CD14-positive monocyte (primary cell): Measurements from ENCODE around the gene LGALS8. TPM values are rescaled to one million over a fixed set of nuclear protein-coding genes. Genes with fewer than 3 reads are reported as not detected.

ENCODE experiments used
- DNase-seq, 3 donors: peaks; one replicate each; pipeline ENCODE4 v3.0.0-alpha.2; 2011 to 2022
- H2AFZ ChIP-seq: 2 replicates; pipeline ENCODE4 v1.6.0; 2012; ENCODE audit warnings: mild to moderate bottlenecking, low read depth, low read length, inconsistent platforms; ENCODE audit not compliant: insufficient read depth, poor library complexity, severe bottlenecking
- H3K27ac ChIP-seq, 2 donors: 1 replicate in 1 of 2; 2 replicates in 1 of 2; pipeline ENCODE4 v1.5.1; 2012 to 2013; ENCODE audit warnings: low read length in 2 of 2, control low read depth in 1 of 2, inconsistent platforms in 1 of 2, low read depth in 1 of 2, mild to moderate bottlenecking in 1 of 2
- H3K27me3 ChIP-seq, 2 donors: one replicate each; pipeline versions ENCODE4 v1.6.0 to v1.6.1; 2011 to 2013; ENCODE audit warnings: low read length in 2 of 2; ENCODE audit not compliant: control insufficient read depth in 2 of 2, insufficient read depth in 2 of 2
- H3K36me3 ChIP-seq, 2 donors: replicated peaks in 1 of 2; 1 replicate in 1 of 2; 2 replicates in 1 of 2; pipeline versions ENCODE4 v1.5.1 to v1.6.1; 2012 to 2013; ENCODE audit warnings: low read length in 2 of 2, control low read depth in 1 of 2, inconsistent platforms in 1 of 2, mild to moderate bottlenecking in 1 of 2; ENCODE audit not compliant: insufficient read depth in 2 of 2, control insufficient read depth in 1 of 2
- H3K4me1 ChIP-seq, 2 donors: 1 replicate in 1 of 2; 2 replicates in 1 of 2; pipeline versions ENCODE4 v1.5.1 to v1.6.1; 2012 to 2013; ENCODE audit warnings: low read length in 2 of 2, control low read depth in 1 of 2, inconsistent platforms in 1 of 2, mild to moderate bottlenecking in 1 of 2, moderate library complexity in 1 of 2; ENCODE audit not compliant: insufficient read depth in 2 of 2, control insufficient read depth in 1 of 2
- H3K4me2 ChIP-seq: replicated peaks from 2 replicates; pipeline ENCODE3; 2012; ENCODE audit warnings: low read length, moderate library complexity, mild to moderate bottlenecking; ENCODE audit not compliant: poor library complexity, severe bottlenecking; ENCODE audit errors: extremely low read depth
- H3K4me3 ChIP-seq, 3 experiments: fragments of 200-600 bp in 1 of 3; sonication (generic) in 1 of 3; replicated peaks in 1 of 3; 1 replicate in 2 of 3; 2 replicates in 1 of 3; pipeline ENCODE4 v1.5.1; 2011 to 2013; ENCODE audit warnings: low read length in 3 of 3, mild to moderate bottlenecking in 3 of 3, control low read depth in 2 of 3, low read depth in 2 of 3, inconsistent platforms in 1 of 3, moderate library complexity in 1 of 3
- H3K79me2 ChIP-seq: 2 replicates; pipeline ENCODE4 v1.6.0; 2012; ENCODE audit warnings: mild to moderate bottlenecking, control low read depth, inconsistent platforms, low read length, moderate library complexity; ENCODE audit not compliant: insufficient read depth
- H3K9ac ChIP-seq: 2 replicates; pipeline ENCODE4 v1.6.0; 2017; ENCODE audit warnings: low read length, mild to moderate bottlenecking; ENCODE audit not compliant: insufficient read depth, poor library complexity, severe bottlenecking
- H3K9me3 ChIP-seq, 2 donors: replicated peaks in 1 of 2; 1 replicate in 1 of 2; 2 replicates in 1 of 2; pipeline versions ENCODE4 v1.5.1 to v1.6.1; 2012 to 2013; ENCODE audit warnings: low read length in 2 of 2, control low read depth in 1 of 2; ENCODE audit not compliant: control insufficient read depth in 1 of 2, insufficient read depth in 1 of 2
- H4K20me1 ChIP-seq: 2 replicates; pipeline ENCODE4 v1.6.0; 2012; ENCODE audit warnings: mild to moderate bottlenecking, low read length, control low read depth, moderate library complexity; ENCODE audit not compliant: insufficient read depth
- H3K27ac Mint-ChIP-seq, 7 donors: one replicate each; pipeline ENCODE4 v1.8.0; 2020; ENCODE audit warnings: mild to moderate bottlenecking in 7 of 7, mixed read lengths in 7 of 7, moderate library complexity in 6 of 7, inconsistent platforms in 2 of 7
- H3K27me3 Mint-ChIP-seq, 3 donors: one replicate each; pipeline ENCODE4 v1.8.0; 2021 to 2022; ENCODE audit warnings: low read depth in 3 of 3, mild to moderate bottlenecking in 3 of 3, mixed read lengths in 3 of 3, moderate library complexity in 3 of 3, inconsistent platforms in 1 of 3
- H3K36me3 Mint-ChIP-seq, 2 donors: one replicate each; pipeline ENCODE4 v1.8.0; 2020; ENCODE audit warnings: mixed read lengths in 2 of 2, inconsistent platforms in 1 of 2, mild to moderate bottlenecking in 1 of 2
- H3K4me1 Mint-ChIP-seq: one replicate; pipeline ENCODE4 v1.8.0; 2020; ENCODE audit warnings: mild to moderate bottlenecking, mixed read lengths
- H3K4me3 Mint-ChIP-seq, 2 donors: one replicate each; pipeline ENCODE4 v1.8.0; 2020; ENCODE audit warnings: mild to moderate bottlenecking in 2 of 2, mixed read lengths in 2 of 2, moderate library complexity in 1 of 2
- H3K9me3 Mint-ChIP-seq, 7 donors: one replicate each; pipeline ENCODE4 v1.8.0; 2020 to 2022; ENCODE audit warnings: mixed read lengths in 7 of 7, mild to moderate bottlenecking in 6 of 7, moderate library complexity in 6 of 7, inconsistent platforms in 2 of 7
- WGBS: methylation state at CpG from one replicate; pipeline ENCODE4 v1.1.5; 2013; ENCODE audit warnings: missing lambda C conversion rate; ENCODE audit not compliant: insufficient coverage; 5-methylcytosine and 5-hydroxymethylcytosine counted together
- intact Hi-C, 2 donors: fragments of 100-400 bp; cut with micrococcal nuclease; formaldehyde crosslinking; loops; one replicate each; pipeline versions ENCODE4 v1.15.0 to v1.15.1; 2023
- polyA plus RNA-seq, 3 donors: library from polyadenylated mRNA; depleted of rRNA in 1 of 3; unstranded in 2 of 3; stranded (reverse) in 1 of 3; fragments of 300-500 nt in 2 of 3; fragments of >200 nt in 1 of 3; fragmentation: Illumina TruSeq in 2 of 3; gene quantifications; 1 replicate in 2 of 3; 2 replicates in 1 of 3; pipeline ENCODE4 v1.2.3, GENCODE V29; 2012 to 2021
- TF ChIP-seq, protein P1 (sequence below): fragments of 200-600 bp; IDR thresholded peaks from one replicate; pipeline ENCODE4 v1.8.0; 2022; ENCODE audit warnings: antibody characterized with exemption, mild to moderate bottlenecking

The LGALS8 gene
- polyA plus RNA-seq, 3 donors: 58.9 to 84.6 (median 75.7) TPM

DNA sequence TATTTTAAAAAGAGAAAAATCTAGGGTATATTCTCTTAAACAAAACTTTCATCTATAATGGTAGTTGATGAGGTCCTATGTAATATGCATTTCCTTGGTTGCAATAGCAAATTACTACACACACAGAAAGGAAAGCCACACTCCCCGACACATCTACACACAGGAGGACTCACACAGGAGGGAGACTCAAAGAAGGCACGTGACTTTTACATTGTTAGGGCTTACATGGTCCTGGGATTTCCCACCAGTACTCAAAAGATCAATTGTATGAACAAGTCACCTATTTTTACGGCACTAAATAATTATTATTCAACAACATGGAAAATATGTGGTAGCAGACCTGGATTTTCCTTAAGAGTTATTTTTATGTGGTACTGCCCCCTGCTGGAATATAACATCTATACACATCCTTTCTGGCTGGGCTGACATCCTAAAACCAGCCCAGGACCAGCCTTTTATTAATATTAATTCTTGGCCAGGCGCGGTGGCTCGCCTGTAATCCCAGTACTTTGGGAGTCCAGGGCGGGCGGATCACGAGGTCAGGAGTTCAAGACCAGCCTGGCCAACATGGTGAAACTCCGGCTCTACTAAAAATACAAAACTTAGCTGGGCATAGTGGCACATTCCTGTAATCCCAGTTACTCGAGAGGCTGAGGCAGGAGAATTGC is 33.9 kb upstream of the LGALS8 start:
- TF ChIP-seq, protein P1, sequence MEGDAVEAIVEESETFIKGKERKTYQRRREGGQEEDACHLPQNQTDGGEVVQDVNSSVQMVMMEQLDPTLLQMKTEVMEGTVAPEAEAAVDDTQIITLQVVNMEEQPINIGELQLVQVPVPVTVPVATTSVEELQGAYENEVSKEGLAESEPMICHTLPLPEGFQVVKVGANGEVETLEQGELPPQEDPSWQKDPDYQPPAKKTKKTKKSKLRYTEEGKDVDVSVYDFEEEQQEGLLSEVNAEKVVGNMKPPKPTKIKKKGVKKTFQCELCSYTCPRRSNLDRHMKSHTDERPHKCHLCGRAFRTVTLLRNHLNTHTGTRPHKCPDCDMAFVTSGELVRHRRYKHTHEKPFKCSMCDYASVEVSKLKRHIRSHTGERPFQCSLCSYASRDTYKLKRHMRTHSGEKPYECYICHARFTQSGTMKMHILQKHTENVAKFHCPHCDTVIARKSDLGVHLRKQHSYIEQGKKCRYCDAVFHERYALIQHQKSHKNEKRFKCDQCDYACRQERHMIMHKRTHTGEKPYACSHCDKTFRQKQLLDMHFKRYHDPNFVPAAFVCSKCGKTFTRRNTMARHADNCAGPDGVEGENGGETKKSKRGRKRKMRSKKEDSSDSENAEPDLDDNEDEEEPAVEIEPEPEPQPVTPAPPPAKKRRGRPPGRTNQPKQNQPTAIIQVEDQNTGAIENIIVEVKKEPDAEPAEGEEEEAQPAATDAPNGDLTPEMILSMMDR: peak; percentile 79
- Mint-ChIP-seq H3K9me3 (no peaks in the 10 kb centered on the region), H3K4me3 (no peak overlapping the region), H3K27me3 (peaks cover 6 to 15% (median 11%) of the 10 kb centered on the region in 3 donors), H3K27ac (no peak overlapping the region), H3K36me3 (no peaks in the 10 kb centered on the region), H3K4me1 (peaks cover 14% of the 10 kb centered on the region)
- Histone ChIP-seq H3K36me3 (no peaks in the 10 kb centered on the region), H3K79me2 (no peaks in the 10 kb centered on the region), H3K27me3 (no peaks in the 10 kb centered on the region), H4K20me1 (no peaks in the 10 kb centered on the region), H3K9me3 (no peaks in the 10 kb centered on the region), H3K4me2 (no peak overlapping the region), H3K27ac (no peak overlapping the region), H2AFZ (no peak overlapping the region), H3K4me3 (no peak overlapping the region), H3K4me1 (peaks cover 11 to 12% of the 10 kb centered on the region in 2 donors), H3K9ac (no peak overlapping the region)
- WGBS: 65% methylated on average over 8 of the region's 11 CpGs
- intact Hi-C loops: loop anchor here (2.0 to 5.0 kb wide), 2 partner anchors 381 to 383 kb away; no protein-coding TSS in a partner anchor
- DNase-seq: peak; percentile 17 to 48 (median 39)

DNA sequence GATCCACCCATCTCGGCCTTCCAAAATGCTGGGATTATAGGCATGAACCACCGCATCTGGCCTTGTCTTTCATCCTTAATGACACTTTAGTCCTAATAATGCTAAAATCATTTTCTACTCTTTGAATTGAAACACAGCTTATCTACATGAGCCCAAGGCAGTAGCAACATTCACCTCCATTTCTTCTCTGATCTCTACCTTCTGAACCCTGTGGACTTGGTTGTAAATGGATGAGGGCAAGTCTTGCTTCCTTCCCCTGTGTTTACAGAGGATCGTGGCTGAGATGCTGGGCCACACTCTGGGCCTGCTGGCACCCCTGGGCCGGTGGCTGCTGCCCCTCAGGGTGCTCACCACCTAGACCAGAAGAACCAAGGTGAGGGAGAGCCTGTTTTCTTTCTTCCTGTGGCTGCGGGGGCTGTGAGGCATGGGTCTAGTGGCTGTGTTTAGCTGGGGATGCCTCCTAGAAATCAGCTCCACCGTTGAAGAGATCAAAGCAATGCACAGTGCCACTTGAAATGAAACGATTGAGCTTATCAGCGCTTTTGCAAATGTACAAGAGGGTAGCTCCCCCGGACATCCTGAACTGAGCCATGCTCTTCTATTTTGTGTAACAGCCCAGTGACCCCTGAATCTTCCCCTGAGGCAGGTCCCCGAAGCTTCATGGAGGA is 32.2 kb upstream of the LGALS8 start:
- TF ChIP-seq, protein P1: no peak
- peaks cover 11 to 12% of the 10 kb centered on the region in 2 donors for H3K4me1 ChIP-seq
- no peak overlapping the region for H3K27ac ChIP-seq
- intact Hi-C loops: loop anchor here in 1 of 2 donors (2.0 kb wide), 1 partner anchor 383 kb away; no protein-coding TSS in a partner anchor
- Mint-ChIP-seq H3K36me3 (no peaks in the 10 kb centered on the region), H3K9me3 (no peaks in the 10 kb centered on the region), H3K4me3 (peak overlapping the region in 1 of 2 donors; percentile 99), H3K27ac (peak overlapping the region in 1 of 7 donors; percentile 45), H3K27me3 (peaks cover 8 to 15% (median 11%) of the 10 kb centered on the region in 3 donors), H3K4me1 (peaks cover 16% of the 10 kb centered on the region)
- H4K20me1 ChIP-seq: no peaks in the 10 kb centered on the region
- H3K36me3 ChIP-seq: no peaks in the 10 kb centered on the region
- peak overlapping the region; percentile 63 for H3K4me2 ChIP-seq
- no peaks in the 10 kb centered on the region for H3K9me3 ChIP-seq
- H3K79me2 ChIP-seq: no peaks in the 10 kb centered on the region
- H3K4me3 ChIP-seq: no peak overlapping the region
- peak overlapping the region; percentile 78 for H2AFZ ChIP-seq
- no peak overlapping the region for H3K9ac ChIP-seq
- no peak for DNase-seq
- no peaks in the 10 kb centered on the region for H3K27me3 ChIP-seq
- 53% methylated on average over 8 of the region's 10 CpGs for WGBS
